Measurements from ENCODE around the gene DEDD2.

Gene DEDD2

DNA sequence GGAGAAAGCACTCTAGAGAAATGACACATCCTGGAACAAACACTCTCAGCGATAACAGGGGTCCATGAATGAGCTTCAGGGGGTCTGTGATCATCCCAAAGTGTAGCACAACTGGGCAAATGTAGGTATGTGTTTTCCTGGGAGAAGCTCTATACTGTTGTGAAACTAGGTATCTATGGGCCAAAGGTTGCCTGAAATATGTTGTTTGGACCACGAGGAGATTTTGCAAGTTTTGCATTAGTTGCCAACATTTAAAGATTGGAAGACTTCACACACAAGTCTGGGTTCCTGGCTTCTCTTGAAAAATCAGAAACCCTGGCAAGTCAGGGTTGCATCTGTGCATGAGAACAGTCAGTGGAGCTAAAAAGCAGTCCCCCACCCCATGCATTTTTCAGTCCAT is 58.6 kb downstream of the DEDD2 start:
- no peak overlapping the region for H3K4me3 ChIP-seq (ENCODE audit: low read depth, low read length)
- TF ChIP-seq MAX (IDR thresholded peaks at IDR 0.05; ENCODE audit: low read depth, low read length) (no peak), POLR2A (IDR thresholded peaks at IDR 0.05; ENCODE audit: extremely low read depth, insufficient read length) (no peak), CTCF (IDR thresholded peaks at IDR 0.05; ENCODE audit: low read depth, low read length) (no peak), MYC (IDR thresholded peaks at IDR 0.05; ENCODE audit: low read depth, low read length) (no peak)
- no peak for DNase-seq (ENCODE audit: low read depth)

DNA sequence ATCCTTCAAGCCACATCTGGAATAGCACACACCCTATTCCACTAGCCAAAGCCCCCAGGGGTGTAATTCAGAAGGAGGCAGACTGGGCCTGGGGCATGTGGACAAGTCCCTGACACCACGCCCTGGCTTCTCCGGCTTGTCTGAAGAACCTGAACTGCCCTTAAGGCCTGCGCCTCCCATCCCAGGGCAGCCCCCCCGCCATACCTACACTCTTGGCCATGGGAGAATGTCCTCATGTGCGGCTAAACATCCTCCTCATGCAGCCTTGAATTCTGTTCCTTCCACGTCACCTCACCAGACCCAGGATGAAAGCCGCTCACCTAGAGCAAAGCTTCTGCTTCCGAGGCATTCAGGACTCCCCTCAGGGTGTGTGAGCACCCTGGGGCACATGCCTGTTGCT is 60.9 kb downstream of the DEDD2 start:
- DNase-seq (ENCODE audit: low read depth): no peak
- H3K4me3 ChIP-seq (ENCODE audit: low read depth, low read length): no peak overlapping the region
- TF ChIP-seq MAX (IDR thresholded peaks at IDR 0.05; ENCODE audit: low read depth, low read length) (no peak), POLR2A (IDR thresholded peaks at IDR 0.05; ENCODE audit: extremely low read depth, insufficient read length) (no peak), MYC (IDR thresholded peaks at IDR 0.05; ENCODE audit: low read depth, low read length) (no peak)

- no peak for TF ChIP-seq POLR2A (IDR thresholded peaks at IDR 0.05; ENCODE audit: extremely low read depth, insufficient read length)
- TF ChIP-seq CTCF (IDR thresholded peaks at IDR 0.05; ENCODE audit: low read depth, low read length): no peak
- TF ChIP-seq MAX (IDR thresholded peaks at IDR 0.05; ENCODE audit: low read depth, low read length): no peak
- no peak for TF ChIP-seq MYC (IDR thresholded peaks at IDR 0.05; ENCODE audit: low read depth, low read length)
- H3K4me3 ChIP-seq (ENCODE audit: low read depth, low read length): no peak overlapping the region
- DNase-seq (ENCODE audit: low read depth): no peak
Observed at GRCh38 chr19:42155796-42156195, 61.7 kb downstream of the DEDD2 start.

DNA sequence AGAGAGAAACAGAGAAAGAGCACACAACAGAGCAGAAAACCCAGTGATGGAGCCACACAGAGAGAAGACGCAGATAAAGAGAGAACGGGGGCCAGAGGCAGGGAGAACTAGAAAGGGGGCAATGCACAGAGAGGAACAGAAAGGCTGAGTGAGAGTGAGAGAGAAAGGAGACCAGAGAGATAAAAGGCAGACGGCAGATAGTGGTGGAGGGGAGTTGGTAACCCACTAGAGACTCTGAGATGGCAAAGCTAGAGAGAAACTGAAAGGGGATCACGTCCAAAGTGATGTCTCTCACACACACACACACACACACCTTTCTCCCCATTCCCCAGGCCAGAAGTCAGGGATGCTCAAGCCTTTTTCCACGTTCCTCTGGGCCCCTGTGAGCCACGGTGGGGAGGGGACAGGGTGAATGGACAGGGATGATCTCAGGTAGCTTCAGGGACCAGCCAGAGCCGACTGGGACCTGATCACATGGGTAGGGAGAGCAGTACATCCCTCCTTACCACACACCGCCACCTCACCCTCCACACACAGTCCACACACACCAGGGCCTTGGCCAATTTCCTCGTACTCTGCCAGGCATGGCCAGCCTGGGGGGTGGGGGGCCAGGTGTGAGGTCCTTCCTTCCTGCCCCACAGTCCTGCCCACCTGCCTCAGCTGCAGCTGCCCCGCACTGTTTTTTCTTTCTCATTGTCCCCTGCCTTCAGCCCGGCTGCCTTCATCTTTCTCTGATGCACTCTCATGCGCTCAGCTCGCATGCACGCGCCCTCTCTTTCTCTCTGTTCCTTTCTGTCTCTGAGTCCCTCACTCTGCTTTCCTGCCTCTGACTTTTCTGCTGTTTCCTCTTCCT is 62.8 kb downstream of the DEDD2 start:
- TF ChIP-seq POLR2A (IDR thresholded peaks at IDR 0.05; ENCODE audit: extremely low read depth, insufficient read length) (no peak), MYC (IDR thresholded peaks at IDR 0.05; ENCODE audit: low read depth, low read length) (no peak), CTCF (IDR thresholded peaks at IDR 0.05; ENCODE audit: low read depth, low read length) (no peak), MAX (IDR thresholded peaks at IDR 0.05; ENCODE audit: low read depth, low read length) (no peak)
- no peak for DNase-seq (ENCODE audit: low read depth)
- no peak overlapping the region for H3K4me3 ChIP-seq (ENCODE audit: low read depth, low read length)

GRCh38 chr19:42153672-42154433 is 63.6 kb downstream of the DEDD2 start:
- TF ChIP-seq CTCF (IDR thresholded peaks at IDR 0.05; ENCODE audit: low read depth, low read length) (no peak), MAX (IDR thresholded peaks at IDR 0.05; ENCODE audit: low read depth, low read length) (no peak), POLR2A (IDR thresholded peaks at IDR 0.05; ENCODE audit: extremely low read depth, insufficient read length) (no peak), MYC (IDR thresholded peaks at IDR 0.05; ENCODE audit: low read depth, low read length) (no peak)
- DNase-seq (ENCODE audit: low read depth): no peak
- no peak overlapping the region for H3K4me3 ChIP-seq (ENCODE audit: low read depth, low read length)

All from NB4 (cell line).